ENCODE data around the gene SASH3.

The SASH3 gene

GRCh38 chrX:129781680-129782495 lies 2.1 kb downstream of the SASH3 start:
- DNase-seq (ENCODE audit: extremely low read depth in 1 of 2, low read depth in 1 of 2), result no peak

GRCh38 chrX:129782706-129783105 lies 3.0 kb downstream of the SASH3 start:
- no peak for DNase-seq (ENCODE audit: extremely low read depth in 1 of 2, low read depth in 1 of 2)

GRCh38 chrX:129783291-129783713 lies 3.6 kb downstream of the SASH3 start:
- DNase-seq (ENCODE audit: extremely low read depth in 1 of 2, low read depth in 1 of 2), result no peak

- no peak for DNase-seq (ENCODE audit: extremely low read depth in 1 of 2, low read depth in 1 of 2)
These were observed 4.6 kb downstream of the SASH3 start for GRCh38 chrX:129784371-129784770.

GRCh38 chrX:129785160-129785947 lies 5.6 kb downstream of the SASH3 start:
- DNase-seq (ENCODE audit: extremely low read depth in 1 of 2, low read depth in 1 of 2), result no peak

GRCh38 chrX:129786210-129786651 lies 6.5 kb downstream of the SASH3 start:
- no peak for DNase-seq (ENCODE audit: extremely low read depth in 1 of 2, low read depth in 1 of 2)

- no peak for DNase-seq (ENCODE audit: extremely low read depth in 1 of 2, low read depth in 1 of 2)
These were observed 7.7 kb downstream of the SASH3 start for GRCh38 chrX:129787336-129788055.

- no peak for DNase-seq (ENCODE audit: extremely low read depth in 1 of 2, low read depth in 1 of 2)
These were observed 8.8 kb downstream of the SASH3 start for GRCh38 chrX:129788527-129788926.

GRCh38 chrX:129790146-129790545 lies 10.4 kb downstream of the SASH3 start:
- DNase-seq (ENCODE audit: extremely low read depth in 1 of 2, low read depth in 1 of 2), result no peak

GRCh38 chrX:129790808-129791207 lies 11.1 kb downstream of the SASH3 start:
- DNase-seq (ENCODE audit: extremely low read depth in 1 of 2, low read depth in 1 of 2), result no peak

- no peak for DNase-seq (ENCODE audit: extremely low read depth in 1 of 2, low read depth in 1 of 2)
These were observed 11.6 kb downstream of the SASH3 start for GRCh38 chrX:129791336-129791735.

GRCh38 chrX:129791961-129792570 lies 12.3 kb downstream of the SASH3 start:
- no peak for DNase-seq (ENCODE audit: extremely low read depth in 1 of 2, low read depth in 1 of 2)

GRCh38 chrX:129792586-129793291 lies 13.0 kb downstream of the SASH3 start:
- no peak for DNase-seq (ENCODE audit: extremely low read depth in 1 of 2, low read depth in 1 of 2)

- DNase-seq (ENCODE audit: extremely low read depth in 1 of 2, low read depth in 1 of 2), result no peak
These were observed 13.9 kb downstream of the SASH3 start for GRCh38 chrX:129793604-129794191.

GRCh38 chrX:129795584-129795983 lies 15.8 kb downstream of the SASH3 start:
- DNase-seq (ENCODE audit: extremely low read depth in 1 of 2, low read depth in 1 of 2), result no peak

- no peak for DNase-seq (ENCODE audit: extremely low read depth in 1 of 2, low read depth in 1 of 2)
These were observed 17.6 kb downstream of the SASH3 start for GRCh38 chrX:129797251-129797906.

GRCh38 chrX:129798456-129798855 lies 18.7 kb downstream of the SASH3 start:
- DNase-seq (ENCODE audit: extremely low read depth in 1 of 2, low read depth in 1 of 2), result no peak

GRCh38 chrX:129798888-129799287 lies 19.1 kb downstream of the SASH3 start:
- DNase-seq (ENCODE audit: extremely low read depth in 1 of 2, low read depth in 1 of 2), result no peak

GRCh38 chrX:129800186-129800585 lies 20.4 kb downstream of the SASH3 start:
- no peak for DNase-seq (ENCODE audit: extremely low read depth in 1 of 2, low read depth in 1 of 2)
